K562 (cell line): ENCODE measurements around the gene LRRK1. TPM values are rescaled to one million over a fixed set of nuclear protein-coding genes. Genes with fewer than 3 reads are reported as not detected.

Experiments
- CTCF ChIP-seq, 3 experiments: IDR thresholded peaks in 2 of 3; conservative IDR thresholded peaks in 1 of 3; 2 replicates each; pipeline ENCODE4 v1.5.1; 2011 to 2012; ENCODE audit warnings: low read length in 3 of 3, mild to moderate bottlenecking in 3 of 3, control low read depth in 2 of 3, improper control_type of control experiment in 1 of 3, inconsistent platforms in 1 of 3, low read depth in 1 of 3, mixed read lengths in 1 of 3, moderate library complexity in 1 of 3; ENCODE audit not compliant: insufficient read depth in 2 of 3
- E2F4 ChIP-seq: sonication (generic); formaldehyde crosslinking; IDR thresholded peaks from 2 replicates; pipeline ENCODE4 v1.8.0; 2022; ENCODE audit warnings: mild to moderate bottlenecking, low read depth, missing genetic modification reagents
- FOSL1 ChIP-seq: fragments of 200-800 bp; sonication (Bioruptor generic); conservative IDR thresholded peaks from 2 replicates; pipeline ENCODE4 v1.6.1; 2016; ENCODE audit warnings: missing genetic modification characterization, missing compliant biosample characterization
- HDAC6 ChIP-seq: IDR thresholded peaks from 2 replicates; pipeline ENCODE4 v1.6.1; 2012; ENCODE audit warnings: low read depth, mild to moderate bottlenecking, control low read depth, inconsistent platforms, low read length, moderate library complexity
- KLF13 ChIP-seq: fragments of 450-650 bp; IDR thresholded peaks from 2 replicates; pipeline ENCODE4 v1.6.1; 2016; ENCODE audit warnings: missing genetic modification characterization, low read depth, mild to moderate bottlenecking, missing compliant biosample characterization, moderate library complexity, borderline replicate concordance
- L3MBTL2 ChIP-seq: fragments of 450-650 bp; IDR thresholded peaks from 2 replicates; pipeline ENCODE4 v1.6.1; 2016; ENCODE audit warnings: mild to moderate bottlenecking, moderate library complexity
- MGA ChIP-seq: fragments of 450-650 bp; IDR thresholded peaks from 2 replicates; pipeline ENCODE4 v1.6.1; 2016; ENCODE audit warnings: mild to moderate bottlenecking, moderate library complexity
- SMC3 ChIP-seq: conservative IDR thresholded peaks from 2 replicates; pipeline ENCODE4 v1.6.1; 2011; ENCODE audit warnings: low read depth, low read length, improper control_type of control experiment; ENCODE audit not compliant: insufficient read depth
- SP1 ChIP-seq: sonication (generic); formaldehyde crosslinking; IDR thresholded peaks from 2 replicates; pipeline ENCODE4 v1.8.1; 2022; ENCODE audit warnings: mild to moderate bottlenecking, missing genetic modification reagents
- ZNF512 ChIP-seq: IDR thresholded peaks from 2 replicates; pipeline ENCODE4 v1.6.1; 2016; ENCODE audit warnings: missing genetic modification characterization, missing compliant biosample characterization
- polyA plus RNA-seq, 8 experiments: library from polyadenylated mRNA; depleted of rRNA in 4 of 8; stranded (reverse) in 5 of 8; unstranded in 3 of 8; fragments of >200 nt; fragmentation: Nextera tagmentation in 2 of 8; fragmentation: Illumina TruSeq in 1 of 8; extraction: Ambion mirVana in 2 of 8; extraction: Trizol in 1 of 8; gene quantifications; 2 replicates each; pipeline versions ENCODE4 v1.2.1 to v1.2.3, GENCODE V29; 2011 to 2014; ENCODE audit warnings: inconsistent platforms in 1 of 8, missing spikeins in 1 of 8
- total RNA-seq, 7 experiments: library from RNA; depleted of rRNA in 6 of 7; stranded (reverse); fragments of >200 nt in 6 of 7; fragmentation: Illumina TruSeq in 2 of 7; extraction: Trizol in 2 of 7; gene quantifications; 2 replicates each; pipeline versions ENCODE4 v1.2.1 to v1.2.3, GENCODE V29; 2011 to 2021; ENCODE audit warnings: low replicate concordance in 1 of 7

LRRK1 gene
- total and polyA plus RNA-seq, 9 of the 15 experiments (the other 6 are each of a cell fraction or from before 2014, with no cell fraction given): 0.01 to 1.5 (median 0.11) TPM

- peak; percentile 54; the same call in 1 of the 2 replicates for TF ChIP-seq MGA
- TF ChIP-seq CTCF (IDR thresholded peaks at IDR 0.05 in 2 of 3, conservative IDR thresholded peaks at IDR 0.05 in 1 of 3; ENCODE audit: insufficient read depth in 2 of 3, low read depth in 1 of 3, low read length in 3 of 3): peak; percentile 90 to 96 (median 94)
- TF ChIP-seq KLF13 (tag): peak; percentile 90; the same call in 1 of the 2 replicates
- no peak for TF ChIP-seq E2F4 (CRISPR knock-in tag)
- no peak for TF ChIP-seq FOSL1 (tag)
- peak; percentile 67 for TF ChIP-seq L3MBTL2
- TF ChIP-seq ZNF512 (tag): no peak
- 0 out of 2 replicates have a peak, but pooled peaks have one; percentile 29 for TF ChIP-seq SP1 (CRISPR knock-in tag)
- no peak for TF ChIP-seq HDAC6
- peak; percentile 87 for TF ChIP-seq SMC3
Observed at GRCh38 chr15:101006931-101007691, 88.0 kb downstream of the LRRK1 start (continued).
